HK-2 (cell line): ENCODE data around the gene MAGEA11.
"Not testable (repeated sequence)": the region's sequence is repeated elsewhere in the genome, so short reads cannot be mapped to it uniquely, and the experiment has no call there.

ENCODE experiments used
- DNase-seq: peaks from one replicate; pipeline ENCODE4 v3.0.0-alpha.2; 2018; ENCODE audit not compliant: unreplicated experiment

The MAGEA11 gene

DNA sequence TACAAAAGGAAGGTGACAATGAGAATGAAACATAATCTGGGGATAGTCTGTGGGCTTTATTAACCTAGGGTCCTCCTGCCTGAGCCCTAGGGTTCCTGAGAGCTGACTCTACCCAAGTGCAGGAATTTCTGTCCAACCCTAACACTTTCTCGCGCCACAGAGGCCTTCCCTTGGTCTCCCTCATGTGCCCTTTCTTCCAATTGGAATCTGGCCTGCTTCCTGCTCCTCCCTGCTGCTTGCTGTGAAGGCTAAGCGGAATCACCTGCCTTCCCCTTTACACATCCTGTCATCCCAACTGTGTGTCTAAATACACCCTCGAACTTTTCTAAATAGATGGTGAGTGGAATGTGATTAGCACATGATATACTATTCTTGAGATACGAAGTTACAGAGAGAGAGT is 5.9 kb downstream of the MAGEA11 start:
- no peak for DNase-seq

- DNase-seq: no peak
These were observed 6.9 kb downstream of the MAGEA11 start for GRCh38 chrX:149718757-149719156.

DNA sequence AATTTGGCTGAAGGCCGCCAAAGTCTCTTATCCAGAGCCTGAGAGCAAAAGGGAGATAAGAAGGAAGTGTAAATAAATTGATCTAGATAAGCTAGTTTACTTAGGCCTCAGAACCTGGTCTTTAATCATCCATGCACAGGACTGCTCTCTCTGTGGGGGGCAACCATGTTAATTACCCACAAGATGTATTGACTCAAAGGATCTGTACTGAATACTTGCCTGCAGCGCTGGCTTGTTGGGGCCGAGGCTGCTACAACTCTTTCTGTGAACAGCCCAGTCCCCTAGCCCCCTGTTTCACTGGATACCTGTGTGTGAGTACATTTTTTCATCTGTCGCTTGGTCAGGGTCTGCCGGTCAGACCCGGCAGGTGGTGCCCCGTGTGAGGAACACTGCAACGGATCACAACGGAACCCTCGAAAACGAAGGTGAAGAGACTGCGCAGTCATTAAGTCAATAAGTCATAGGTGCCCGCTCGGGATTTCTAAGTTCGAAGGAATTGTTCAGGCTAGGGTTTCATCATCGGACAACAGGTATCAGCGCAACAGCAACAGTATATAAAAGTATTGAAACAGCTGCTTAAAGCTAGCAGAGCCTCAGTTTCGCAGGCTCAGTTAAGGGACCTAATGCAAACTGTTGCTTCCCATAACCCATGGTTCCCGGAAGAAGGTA is 8.3 kb downstream of the MAGEA11 start:
- no peak for DNase-seq

GRCh38 chrX:149721241-149721640 is 9.4 kb downstream of the MAGEA11 start:
- not testable (repeated sequence) for DNase-seq

DNA sequence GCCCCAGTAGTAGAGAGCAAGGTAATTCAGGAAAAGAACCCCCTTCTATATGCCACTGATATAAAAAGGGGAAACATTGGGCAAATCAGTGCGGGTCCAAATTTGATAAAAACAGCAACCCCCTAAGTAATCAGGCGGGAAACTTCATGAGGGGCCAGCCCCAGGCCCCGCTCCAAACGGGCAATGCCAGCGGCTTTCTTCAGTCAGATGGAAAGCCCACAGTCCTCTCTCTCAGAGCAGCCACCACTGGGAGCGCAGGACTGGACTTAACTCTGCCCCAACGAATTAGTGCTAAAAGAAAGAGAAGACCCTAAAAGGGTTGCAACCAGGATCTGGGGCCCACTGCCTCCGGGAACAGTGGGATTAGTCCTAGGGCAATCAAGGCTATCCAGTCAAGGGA is 9.9 kb downstream of the MAGEA11 start:
- no peak for DNase-seq

DNA sequence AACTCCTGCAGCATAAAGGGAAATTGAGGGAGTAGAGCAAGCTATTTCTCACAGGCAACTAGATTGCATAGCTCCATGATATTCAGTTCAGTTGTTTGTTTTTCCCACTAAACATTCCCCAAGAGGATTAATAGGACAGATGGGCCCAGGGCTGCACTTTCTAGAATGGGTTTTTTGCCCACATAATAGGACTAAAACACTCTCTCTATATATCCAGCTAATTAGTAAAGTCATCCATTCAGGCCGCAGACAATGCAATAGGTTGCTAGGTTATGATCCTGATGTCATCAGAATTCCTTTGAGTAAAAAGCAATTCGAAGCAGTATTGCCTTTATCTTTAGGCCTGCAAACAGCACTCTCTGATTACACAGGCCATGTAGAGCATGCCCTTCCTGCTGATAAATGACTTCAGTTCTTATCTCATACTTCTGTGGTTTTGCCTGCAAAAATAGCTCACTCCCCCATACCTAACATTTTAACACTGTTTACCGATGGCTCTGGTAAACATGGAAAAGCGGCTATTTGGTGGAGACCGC is 11.8 kb downstream of the MAGEA11 start:
- DNase-seq: not testable (repeated sequence)

DNA sequence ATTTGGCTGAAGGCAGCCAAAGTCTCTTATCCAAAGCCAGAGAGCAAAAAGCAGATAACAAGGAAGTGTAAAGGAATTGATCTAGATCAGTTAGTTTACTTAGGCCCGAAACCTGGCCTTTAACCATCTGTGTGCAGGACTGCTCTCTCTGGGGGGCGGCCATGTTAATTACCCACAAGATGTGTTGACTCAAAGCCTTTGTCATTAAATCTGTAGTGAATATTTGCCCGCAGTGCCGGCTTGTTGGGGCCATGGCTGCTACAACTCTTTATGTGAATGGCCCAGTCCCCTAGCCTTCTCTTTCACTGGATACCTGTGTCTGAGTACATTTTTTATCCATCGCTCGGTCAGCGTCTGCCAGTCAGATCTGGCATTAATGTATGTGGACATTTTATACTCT is 15.4 kb downstream of the MAGEA11 start:
- DNase-seq: not testable (repeated sequence)

DNA sequence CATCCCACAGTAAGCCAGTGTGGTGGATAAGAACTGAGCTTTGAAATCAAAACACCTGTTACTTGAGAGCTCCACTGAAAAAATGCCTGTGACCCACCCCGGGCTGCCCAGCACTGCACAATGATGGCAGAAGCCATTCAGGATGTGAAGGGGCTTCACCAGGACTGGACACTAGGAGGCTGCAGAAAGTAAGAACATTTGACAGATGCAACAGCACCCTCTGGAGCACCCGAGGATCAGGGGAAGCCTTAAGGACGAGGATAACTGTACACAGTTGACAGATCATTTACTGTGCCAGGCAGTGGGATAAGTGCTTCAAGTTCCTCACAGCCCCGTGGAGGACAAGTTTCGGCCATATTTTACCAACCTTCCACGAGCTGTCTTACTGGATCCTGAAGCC is 30.4 kb downstream of the MAGEA11 start:
- DNase-seq: not testable (repeated sequence)

- not testable (repeated sequence) for DNase-seq
These were observed 34.6 kb downstream of the MAGEA11 start for GRCh38 chrX:149746390-149747007.

DNA sequence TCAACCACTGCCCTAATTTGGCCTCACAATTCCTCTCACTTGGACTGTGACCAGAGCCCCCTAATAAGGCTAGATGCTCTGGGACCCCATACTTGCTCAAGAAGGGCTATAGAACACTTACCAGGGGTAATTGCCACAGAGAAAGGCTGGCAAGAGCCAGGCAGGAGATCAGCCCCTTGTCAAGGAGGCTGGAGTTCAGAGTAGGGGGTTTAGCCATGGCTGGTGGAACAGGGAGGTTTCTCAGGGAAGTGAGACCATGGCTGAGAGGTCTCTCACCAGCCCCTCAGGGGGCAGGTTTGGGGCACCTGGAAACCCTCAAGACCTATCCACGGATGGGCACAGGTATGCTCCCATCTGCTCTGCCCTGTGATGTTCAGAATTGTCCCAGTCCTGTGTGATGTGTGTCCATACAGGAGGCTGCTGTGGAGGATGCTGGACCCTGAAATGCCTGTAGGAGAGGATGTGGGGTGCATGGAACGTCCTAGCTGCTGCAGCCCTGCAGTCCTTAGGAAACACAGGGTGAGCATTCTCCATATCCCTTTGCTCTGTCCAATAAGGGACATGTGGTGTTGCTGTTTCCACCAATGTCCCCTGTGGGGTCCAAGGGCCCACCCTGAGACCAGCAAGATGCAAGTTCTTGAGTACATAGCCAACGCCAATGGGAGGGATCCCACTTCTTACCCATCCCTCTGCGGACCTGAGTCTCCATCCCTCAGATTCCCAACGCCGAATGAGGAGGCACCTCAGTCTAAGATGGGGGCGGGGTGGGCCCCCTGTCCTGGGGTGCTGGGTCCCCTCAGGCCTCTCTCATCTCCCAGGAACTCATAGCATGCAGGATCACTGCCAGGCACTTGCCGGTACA is 45.6 kb downstream of the MAGEA11 start:
- no peak for DNase-seq

GRCh38 chrX:149758068-149758714 is 46.3 kb downstream of the MAGEA11 start:
- DNase-seq: no peak

GRCh38 chrX:149758715-149759078 is 46.8 kb downstream of the MAGEA11 start:
- not testable (repeated sequence) for DNase-seq

DNA sequence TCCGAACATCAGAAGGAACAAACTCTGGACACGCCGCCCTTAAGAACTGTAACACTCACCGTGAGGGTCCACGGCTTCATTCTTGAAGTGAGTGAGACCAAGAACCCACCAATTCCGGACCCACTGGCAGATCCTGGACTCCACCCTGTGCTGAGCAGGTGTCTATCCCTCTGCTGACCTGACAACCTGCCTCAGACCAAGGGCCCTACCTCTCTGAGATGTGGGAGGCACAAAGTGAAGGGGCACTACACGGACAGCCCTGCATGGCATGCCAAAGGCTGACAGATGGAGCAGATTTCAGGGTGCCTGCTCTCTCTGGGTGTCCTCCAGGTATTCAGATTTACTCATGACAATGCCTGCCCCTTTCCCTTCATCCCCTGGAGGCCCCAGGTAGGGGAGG is 48.0 kb downstream of the MAGEA11 start:
- no peak for DNase-seq

DNA sequence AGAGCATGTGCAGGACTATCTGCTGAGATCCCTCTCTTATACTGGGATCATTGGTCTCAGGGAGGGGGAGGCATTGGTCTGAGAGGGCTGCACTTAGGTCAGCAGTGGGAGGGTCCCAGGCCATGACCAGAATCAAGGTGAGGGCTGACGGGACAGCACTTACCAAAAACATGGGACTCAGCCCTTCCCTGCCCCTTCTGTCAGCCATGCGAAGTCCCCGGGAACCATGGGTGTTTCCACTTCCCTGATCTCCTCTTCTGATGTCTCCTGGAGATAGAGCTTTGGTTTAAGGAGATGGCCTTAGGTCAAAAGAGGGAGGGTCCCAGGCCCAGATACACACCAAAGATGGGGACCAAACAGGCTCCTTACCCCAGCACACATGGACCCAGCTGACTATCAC is 49.1 kb downstream of the MAGEA11 start:
- no peak for DNase-seq

DNA sequence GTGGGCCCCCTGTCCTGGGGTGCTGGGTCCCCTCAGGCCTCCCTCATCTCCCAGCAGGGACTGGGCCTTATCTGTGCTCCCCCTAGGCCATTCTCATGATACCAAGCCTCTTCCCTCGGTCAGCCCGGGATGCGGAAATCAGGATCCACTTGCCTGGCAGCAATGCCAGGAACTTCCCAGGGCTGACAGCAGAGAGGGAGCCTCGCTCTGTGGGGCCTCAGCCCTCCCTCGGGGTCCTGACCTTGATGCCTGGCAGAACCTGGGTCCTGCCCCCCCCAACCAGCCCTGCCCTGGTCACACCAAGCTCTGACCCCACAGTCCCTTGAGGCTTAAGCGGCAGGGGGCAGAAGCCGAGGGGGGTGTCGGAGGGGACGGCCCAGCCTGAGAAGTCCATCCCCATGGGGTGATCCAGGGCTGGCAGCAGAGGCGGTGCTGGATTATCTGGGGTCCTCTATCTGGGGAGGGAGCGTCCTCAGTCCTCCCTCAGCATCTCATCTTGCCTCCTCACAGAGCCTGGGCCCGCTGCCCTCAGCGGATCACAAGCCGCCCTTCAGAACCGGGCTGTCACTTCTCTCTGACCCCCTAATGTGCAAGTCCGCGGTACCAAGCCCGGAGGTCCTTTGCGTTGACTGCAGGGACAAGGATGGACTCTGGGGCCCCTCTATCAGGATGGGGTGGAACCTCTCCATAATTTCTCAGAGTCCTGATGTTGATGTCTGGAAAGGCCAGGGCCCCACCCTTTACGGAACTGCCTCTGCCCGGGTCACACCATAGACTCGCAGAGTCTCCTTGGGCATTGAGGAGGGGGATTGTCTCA is 50.2 kb downstream of the MAGEA11 start:
- not testable (repeated sequence) for DNase-seq

GRCh38 chrX:149762696-149763614 is 51.1 kb downstream of the MAGEA11 start:
- no peak for DNase-seq
